ENCODE results near the gene TLR10.
"Not testable (repeated sequence)": the region's sequence is repeated elsewhere in the genome, so short reads cannot be mapped to it uniquely, and the experiment has no call there.

Gene TLR10

DNA sequence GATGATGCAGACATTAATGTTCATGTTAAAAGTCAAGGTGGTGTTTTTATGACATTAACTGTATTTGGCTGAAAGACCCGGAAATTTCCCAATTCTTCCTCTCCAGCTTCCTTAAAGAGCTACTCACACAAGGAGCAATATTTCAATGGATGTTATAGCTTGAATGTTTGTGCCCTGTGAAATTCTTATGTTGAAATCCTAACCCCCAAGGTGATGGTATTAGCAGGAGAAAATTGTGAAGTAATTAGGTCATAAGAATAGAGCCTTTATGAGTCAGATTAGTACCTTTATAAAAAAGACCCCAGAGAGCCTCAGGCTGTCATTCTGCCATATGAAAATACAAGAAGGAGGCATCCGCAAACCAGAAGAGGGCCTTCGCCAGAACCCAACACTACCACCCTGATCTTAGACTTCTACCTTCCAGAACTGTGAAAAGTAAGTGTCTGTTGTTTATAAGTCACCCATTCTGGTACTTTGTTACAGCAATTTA, 18.2 kb upstream of the TLR10 start:
- no peak for DNase-seq (ENCODE audit: low read depth)

DNA sequence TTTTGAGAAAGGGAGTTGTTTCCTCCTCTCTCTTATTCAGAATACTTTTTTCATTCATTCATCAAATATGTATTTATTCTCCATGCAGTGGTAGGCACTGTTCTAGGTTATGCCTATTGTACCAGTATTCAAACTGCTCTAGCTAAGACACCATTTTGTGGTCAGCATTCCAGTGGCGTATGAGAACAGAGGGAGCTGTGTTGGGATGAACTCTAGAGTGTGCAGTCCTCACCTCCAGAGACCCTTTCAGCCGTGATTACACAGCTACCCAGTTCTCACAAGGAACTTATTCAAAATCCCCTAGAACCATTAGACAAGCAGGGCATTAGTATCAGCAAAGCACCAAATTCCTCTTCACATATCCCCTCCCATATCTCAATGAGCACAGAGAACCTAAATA, 17.6 kb upstream of the TLR10 start:
- no peak for DNase-seq (ENCODE audit: low read depth)

- no peak for DNase-seq (ENCODE audit: low read depth)
Measured at GRCh38 chr4:38795087-38795486, 12.3 kb upstream of the TLR10 start.

GRCh38 chr4:38794051-38794450, 11.3 kb upstream of the TLR10 start:
- DNase-seq (ENCODE audit: low read depth) = no peak

GRCh38 chr4:38791010-38791409, 8.2 kb upstream of the TLR10 start:
- DNase-seq (ENCODE audit: low read depth) = no peak

DNA sequence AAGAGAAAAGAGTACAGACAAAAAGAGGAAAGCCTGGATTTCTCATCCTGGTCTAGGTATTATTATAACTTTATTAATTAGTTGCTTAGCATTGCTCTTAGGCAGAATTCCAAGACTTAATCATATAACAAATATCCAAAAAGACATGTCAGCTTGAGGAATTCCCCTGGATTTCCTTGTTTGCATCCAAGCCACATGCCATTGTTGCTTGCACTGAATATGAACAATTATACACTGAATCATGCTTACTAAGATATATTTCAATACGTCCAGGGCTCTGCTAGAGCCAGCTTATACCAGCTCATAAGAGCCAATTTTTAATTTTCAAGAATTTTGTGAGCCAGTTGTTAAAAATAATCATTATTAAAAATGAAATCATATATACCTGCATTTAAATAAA, 5.5 kb upstream of the TLR10 start:
- no peak for DNase-seq (ENCODE audit: low read depth)

GRCh38 chr4:38787693-38788092, 4.9 kb upstream of the TLR10 start:
- no peak for DNase-seq (ENCODE audit: low read depth)

DNA sequence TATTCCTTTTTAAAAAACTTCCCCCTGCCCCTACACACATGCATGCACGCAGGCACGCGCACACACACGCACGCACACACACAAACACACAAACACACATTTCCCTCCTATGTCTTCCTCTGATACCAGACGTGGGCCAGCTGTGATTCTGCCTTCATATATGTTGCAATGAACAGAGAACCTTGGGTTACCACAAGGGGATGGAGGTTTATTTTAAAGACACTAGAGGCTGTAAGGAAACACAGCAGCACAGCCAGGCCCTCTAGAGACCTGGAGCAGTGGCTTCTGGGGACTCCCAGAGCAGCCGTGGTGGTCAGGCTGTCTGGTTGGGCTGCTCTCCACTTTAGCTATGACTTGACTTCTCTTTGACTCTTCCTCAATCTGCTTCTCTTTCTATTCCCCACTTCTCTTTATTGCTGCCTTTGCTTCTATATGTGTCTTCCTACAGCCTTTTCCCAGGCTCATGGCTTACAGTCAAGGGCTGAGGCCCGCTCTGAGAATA, 3.2 kb upstream of the TLR10 start:
- DNase-seq (ENCODE audit: low read depth) = no peak

DNA sequence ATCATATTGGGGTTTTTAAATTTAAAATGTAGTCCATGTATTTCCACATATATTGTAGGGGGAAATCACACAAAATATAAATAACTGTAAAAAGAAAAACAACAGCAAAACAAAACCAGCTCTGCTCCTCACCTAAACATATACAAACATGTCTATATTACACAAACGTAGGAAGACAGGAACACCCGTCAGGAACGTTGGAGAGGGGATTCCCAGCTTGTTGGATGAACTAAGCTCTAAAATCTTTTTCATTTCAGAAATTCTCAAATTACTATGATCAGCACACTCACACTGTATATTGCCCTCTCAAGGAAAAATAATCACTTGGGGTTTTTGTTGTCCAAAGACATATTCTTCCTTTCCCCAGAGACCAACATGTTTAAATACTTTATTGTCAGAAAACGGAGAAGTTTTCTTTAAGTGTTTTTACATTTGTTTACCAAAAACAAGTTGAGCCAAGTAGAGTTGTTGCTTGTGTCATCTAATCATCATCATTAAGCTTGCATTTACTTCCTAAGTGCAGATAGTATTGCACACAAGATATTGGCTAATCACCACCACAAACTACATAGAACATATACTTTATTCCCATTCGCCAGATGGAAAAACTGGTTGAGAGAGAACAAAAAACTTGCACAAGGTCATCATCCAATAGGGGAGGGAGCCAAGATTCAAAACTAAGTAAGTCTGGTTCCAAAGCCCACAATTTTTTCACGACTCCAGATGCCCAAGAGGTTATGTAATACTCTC, 2.4 kb upstream of the TLR10 start:
- no peak for DNase-seq (ENCODE audit: low read depth)

DNA sequence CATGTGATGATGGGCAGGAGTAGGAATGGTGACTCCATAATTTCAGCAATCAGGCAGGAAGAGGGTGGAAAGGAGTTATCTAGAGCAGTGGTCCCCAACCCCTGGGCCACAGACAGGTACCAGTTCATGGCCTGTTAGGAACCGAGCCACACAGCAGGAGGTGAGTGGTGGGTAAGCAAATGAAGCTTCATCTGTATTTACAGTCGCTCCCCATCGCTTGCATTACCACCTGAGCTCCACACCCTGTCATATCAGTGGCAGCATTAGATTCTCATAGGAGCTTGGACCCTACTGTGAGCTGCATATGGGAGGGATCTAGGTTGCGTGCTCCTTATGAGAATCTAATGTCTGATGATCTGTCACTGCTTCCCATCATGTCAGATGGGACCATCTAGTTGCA, 1.4 kb upstream of the TLR10 start:
- DNase-seq (ENCODE audit: low read depth) = no peak

DNA sequence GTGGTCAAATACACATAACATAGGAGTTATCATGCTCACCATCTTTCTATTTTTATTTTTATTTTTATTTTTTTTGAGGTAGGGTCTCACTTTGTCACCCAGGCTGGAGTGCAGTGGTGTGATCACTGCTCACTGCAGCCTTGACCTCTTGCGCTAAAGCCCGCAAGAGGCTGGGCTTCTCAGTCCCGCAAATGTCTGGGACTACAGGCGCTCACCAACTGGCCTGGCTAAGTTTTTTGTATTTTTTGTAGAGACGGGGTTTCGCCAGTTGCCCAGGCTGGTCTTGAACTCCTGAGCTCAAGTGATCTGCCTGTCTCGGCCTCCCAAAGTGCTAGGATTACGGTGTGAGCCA, 295 bp upstream of the TLR10 start:
- DNase-seq (ENCODE audit: low read depth) = no peak

- DNase-seq (ENCODE audit: low read depth) = no peak
Measured at GRCh38 chr4:38781854-38782261, 932 bp downstream of the TLR10 start.

- no peak for DNase-seq (ENCODE audit: low read depth)
Measured at GRCh38 chr4:38780833-38781484, 1.8 kb downstream of the TLR10 start.

GRCh38 chr4:38779790-38780189, 3.0 kb downstream of the TLR10 start:
- no peak for DNase-seq (ENCODE audit: low read depth)

- not testable (repeated sequence) for DNase-seq (ENCODE audit: low read depth)
Measured at GRCh38 chr4:38777925-38778324, 4.9 kb downstream of the TLR10 start.

- DNase-seq (ENCODE audit: low read depth) = no peak
Measured at GRCh38 chr4:38775326-38775725, 7.5 kb downstream of the TLR10 start.

- no peak for DNase-seq (ENCODE audit: low read depth)
Measured at GRCh38 chr4:38774181-38774955, 8.4 kb downstream of the TLR10 start.

- not testable (repeated sequence) for DNase-seq (ENCODE audit: low read depth)
Measured at GRCh38 chr4:38770281-38770680, 12.5 kb downstream of the TLR10 start.

DNA sequence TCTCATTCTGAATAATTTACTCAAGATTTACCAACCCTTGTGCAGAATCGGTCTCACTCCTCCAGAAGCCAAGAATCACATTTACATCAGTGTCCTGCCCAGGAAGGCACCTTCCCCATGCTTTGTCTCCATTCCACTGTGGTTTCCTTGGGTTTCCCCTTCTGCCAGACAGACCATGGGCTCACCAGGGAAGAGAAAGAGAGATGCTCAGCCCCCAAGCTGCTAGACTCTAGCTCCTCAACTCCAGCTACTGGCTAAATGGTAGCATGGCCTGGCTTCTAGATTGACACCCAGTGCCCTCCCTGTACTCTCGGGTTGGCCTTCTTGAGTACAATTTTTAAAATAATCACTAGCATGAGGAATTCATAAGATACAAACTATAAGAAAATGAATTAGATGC, 12.9 kb downstream of the TLR10 start:
- DNase-seq (ENCODE audit: low read depth) = no peak

DNA sequence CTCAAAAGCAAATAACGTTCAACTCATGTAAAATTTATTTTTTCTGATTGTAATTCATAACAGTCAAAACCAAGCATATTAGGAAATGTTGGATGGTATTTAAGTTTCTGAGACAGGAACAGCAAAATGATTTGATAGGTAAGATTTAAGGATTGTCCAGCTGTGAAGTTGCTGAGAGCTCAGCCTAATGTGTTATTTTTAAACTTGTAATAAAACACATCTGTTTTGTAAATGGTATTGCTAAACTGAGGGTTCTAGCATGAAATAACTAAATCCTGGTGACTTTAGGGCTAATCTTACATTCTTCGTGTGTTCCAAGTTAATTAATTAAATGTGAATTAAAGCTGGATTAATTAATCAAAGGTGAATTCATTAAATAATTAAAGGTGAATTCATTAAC, 13.3 kb downstream of the TLR10 start:
- no peak for DNase-seq (ENCODE audit: low read depth)

GRCh38 chr4:38768968-38769394, 13.8 kb downstream of the TLR10 start:
- DNase-seq (ENCODE audit: low read depth) = no peak

GRCh38 chr4:38766940-38767339, 15.8 kb downstream of the TLR10 start:
- not testable (repeated sequence) for DNase-seq (ENCODE audit: low read depth)

DNA sequence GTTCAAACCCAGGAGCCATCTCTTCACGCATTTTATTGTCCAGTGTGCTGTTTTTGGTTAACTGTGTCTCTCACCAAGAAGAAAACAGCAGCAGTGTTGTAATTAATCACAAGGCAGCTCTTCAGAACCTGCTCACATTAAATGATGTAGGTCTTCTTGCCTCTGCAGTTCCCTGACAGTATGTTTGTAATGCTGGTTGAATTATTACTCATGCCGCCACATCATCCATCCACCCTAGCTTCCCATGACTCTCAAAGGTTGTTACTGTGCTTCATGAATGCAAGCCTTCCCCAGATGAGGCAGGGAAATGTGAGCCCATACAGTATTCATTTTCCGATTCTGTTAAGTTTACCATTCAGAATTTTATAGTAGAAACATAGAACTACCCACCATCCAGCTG, 17.4 kb downstream of the TLR10 start:
- no peak for DNase-seq (ENCODE audit: low read depth)

All from stimulated activated CD8-positive, alpha-beta memory T cell treated with anti-CD3 and anti-CD28 coated beads, Interleukin-15, amount 100 ng/mL, for 24 hours (primary cell).